ENCODE data around the gene RNF43. TPM values are rescaled to one million over a fixed set of nuclear protein-coding genes. Genes with fewer than 3 reads are reported as not detected.

RNF43 gene
- total and polyA plus RNA-seq, 2 of the 13 experiments (the other 11 are each of a cell fraction or from before 2014, with no cell fraction given), result 31.0 to 53.4 TPM

GRCh38 chr17:58414596-58414997, 2.7 kb downstream of the RNF43 start (continued):
- peak in 1 of 2 experiments; percentile 53; a peak in 1 of 4 replicates for TF ChIP-seq REST (IDR thresholded peaks at IDR 0.05; ENCODE audit: borderline replicate concordance in 1 of 2, low read depth in 1 of 2, low read length in 2 of 2)
- TF ChIP-seq CC2D1A (CRISPR knock-in tag; IDR thresholded peaks at IDR 0.05), result no peak
- TF ChIP-seq, protein P1, sequence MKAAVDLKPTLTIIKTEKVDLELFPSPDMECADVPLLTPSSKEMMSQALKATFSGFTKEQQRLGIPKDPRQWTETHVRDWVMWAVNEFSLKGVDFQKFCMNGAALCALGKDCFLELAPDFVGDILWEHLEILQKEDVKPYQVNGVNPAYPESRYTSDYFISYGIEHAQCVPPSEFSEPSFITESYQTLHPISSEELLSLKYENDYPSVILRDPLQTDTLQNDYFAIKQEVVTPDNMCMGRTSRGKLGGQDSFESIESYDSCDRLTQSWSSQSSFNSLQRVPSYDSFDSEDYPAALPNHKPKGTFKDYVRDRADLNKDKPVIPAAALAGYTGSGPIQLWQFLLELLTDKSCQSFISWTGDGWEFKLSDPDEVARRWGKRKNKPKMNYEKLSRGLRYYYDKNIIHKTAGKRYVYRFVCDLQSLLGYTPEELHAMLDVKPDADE (CRISPR knock-in tag; IDR thresholded peaks at IDR 0.05), result no peak
- no peak for TF ChIP-seq GATA4 (IDR thresholded peaks at IDR 0.05; ENCODE audit: borderline replicate concordance, low read depth)
- no peak for TF ChIP-seq NFE2L2 (IDR thresholded peaks at IDR 0.05; ENCODE audit: low read length)
- no peak for TF ChIP-seq SNAPC4 (CRISPR knock-in tag; IDR thresholded peaks at IDR 0.05)
- TF ChIP-seq, protein P2, sequence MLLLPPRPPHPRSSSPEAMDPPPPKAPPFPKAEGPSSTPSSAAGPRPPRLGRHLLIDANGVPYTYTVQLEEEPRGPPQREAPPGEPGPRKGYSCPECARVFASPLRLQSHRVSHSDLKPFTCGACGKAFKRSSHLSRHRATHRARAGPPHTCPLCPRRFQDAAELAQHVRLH (CRISPR knock-in tag; IDR thresholded peaks at IDR 0.05; ENCODE audit: borderline replicate concordance, low read depth), result no peak
- no peak for TF ChIP-seq BRF2 (CRISPR knock-in tag; IDR thresholded peaks at IDR 0.05)
- TF ChIP-seq ZNF446 (CRISPR knock-in tag; IDR thresholded peaks at IDR 0.05), result no peak
- no peak for TF ChIP-seq TBX3 (IDR thresholded peaks at IDR 0.05; ENCODE audit: borderline replicate concordance)
- 0 out of 2 replicates have a peak, but pooled peaks have one; percentile 27 for TF ChIP-seq BCL6 (CRISPR knock-in tag; IDR thresholded peaks at IDR 0.05)
- peak; percentile 9; the same call in 1 of the 2 replicates for TF ChIP-seq CREM (IDR thresholded peaks at IDR 0.05)
- no peak for TF ChIP-seq CREM (CRISPR knock-in tag; IDR thresholded peaks at IDR 0.05)
- no peak for TF ChIP-seq IKZF4 (CRISPR knock-in tag; IDR thresholded peaks at IDR 0.05; ENCODE audit: borderline replicate concordance, low read depth, not compliant biosample characterization)
- no peak for TF ChIP-seq HNRNPLL (IDR thresholded peaks at IDR 0.05; ENCODE audit: low read depth, low read length, poor library complexity, severe bottlenecking)
- TF ChIP-seq ZNF577 (CRISPR knock-in tag; IDR thresholded peaks at IDR 0.05; ENCODE audit: borderline replicate concordance, low read depth), result no peak
- no peak for TF ChIP-seq SNAPC2 (CRISPR knock-in tag; IDR thresholded peaks at IDR 0.05)
- no peak for TF ChIP-seq ATM (IDR thresholded peaks at IDR 0.05; ENCODE audit: borderline replicate concordance)
- peak; percentile 35; the same call in 1 of the 2 replicates for TF ChIP-seq NFYC (CRISPR knock-in tag; IDR thresholded peaks at IDR 0.05)
- TF ChIP-seq PHF8 (CRISPR knock-in tag; IDR thresholded peaks at IDR 0.05), result no peak; the same call in 1 of the 2 replicates
